PC-9 (cell line): ENCODE results near the gene ZDHHC11. TPM values are rescaled to one million over a fixed set of nuclear protein-coding genes. Genes with fewer than 3 reads are reported as not detected.
"Not testable (repeated sequence)": the region's sequence is repeated elsewhere in the genome, so short reads cannot be mapped to it uniquely, and the experiment has no call there.

Experiments
- BruUV-seq: library from RNA; stranded (reverse); fragments of 400-500 nt; replicated peaks from 2 replicates; lab custom pipeline; 2021; lab: Mats Ljungman, UMichigan
- CTCF ChIA-PET: fragments of 300-600 bp; sonication (Branson Sonifier 250); formaldehyde crosslinking; loops from one replicate; lab custom pipeline; 2022; ENCODE audit warnings: antibody characterized with exemption; lab: Charles Lee
- POLR2A ChIA-PET: fragments of 300-600 bp; sonication (Branson Sonifier 250); formaldehyde crosslinking; loops from one replicate; lab custom pipeline; 2022; ENCODE audit warnings: antibody characterized with exemption; ENCODE audit not compliant: unreplicated experiment; lab: Charles Lee
- DNase-seq, 2 experiments: peaks; one replicate each; pipeline versions ENCODE4 v3.0.0 to v3.0.0-alpha.2; 2015 to 2022; ENCODE audit warnings: mixed read lengths in 1 of 2
- H2AFZ ChIP-seq: fragments of 200-600 bp; sonication (generic); 2 replicates; pipeline ENCODE4 v1.8.1; 2017; ENCODE audit warnings: antibody characterized with exemption
- H3F3A ChIP-seq: fragments of 200-600 bp; sonication (generic); 2 replicates; pipeline ENCODE4 v1.8.1; 2017; ENCODE audit warnings: antibody characterized with exemption, mild to moderate bottlenecking, low read depth; ENCODE audit not compliant: insufficient read depth
- H3K27ac ChIP-seq: fragments of 200-600 bp; sonication (generic); 2 replicates; pipeline ENCODE4 v1.6.1; 2016; ENCODE audit warnings: mixed run types
- H3K27me3 ChIP-seq: fragments of 200-600 bp; sonication (generic); 2 replicates; pipeline ENCODE4 v1.6.1; 2016; ENCODE audit warnings: low read depth, mixed run types; ENCODE audit not compliant: insufficient read depth
- H3K36me3 ChIP-seq: fragments of 200-600 bp; sonication (generic); 2 replicates; pipeline ENCODE4 v1.6.1; 2016; ENCODE audit warnings: low read depth, mixed run types
- H3K4me1 ChIP-seq: fragments of 200-600 bp; sonication (generic); replicated peaks from 2 replicates; pipeline ENCODE4 v1.6.1; 2016; ENCODE audit warnings: mixed run types; ENCODE audit not compliant: insufficient read depth
- H3K4me2 ChIP-seq: fragments of 200-600 bp; sonication (generic); 2 replicates; pipeline ENCODE4 v1.6.1; 2017; ENCODE audit warnings: mixed run types
- H3K4me3 ChIP-seq: fragments of 200-600 bp; sonication (generic); 2 replicates; pipeline ENCODE4 v1.6.1; 2016; ENCODE audit warnings: mixed run types
- H3K79me2 ChIP-seq: fragments of 200-600 bp; sonication (generic); 2 replicates; pipeline ENCODE4 v1.6.1; 2017; ENCODE audit warnings: low read depth, mixed run types
- H3K9me2 ChIP-seq: fragments of 200-600 bp; sonication (generic); 2 replicates; pipeline ENCODE4 v1.8.1; 2017; ENCODE audit warnings: mild to moderate bottlenecking; ENCODE audit not compliant: insufficient read depth
- H3K9me3 ChIP-seq: fragments of 200-600 bp; sonication (generic); 2 replicates; pipeline ENCODE4 v1.8.1; 2016; ENCODE audit warnings: low read depth; ENCODE audit not compliant: insufficient read depth
- H4K20me1 ChIP-seq: fragments of 200-600 bp; sonication (generic); 2 replicates; pipeline ENCODE4 v1.8.1; 2017; ENCODE audit not compliant: insufficient read depth
- EZH2 ChIP-seq: fragments of 200-600 bp; sonication (generic); IDR thresholded peaks from 2 replicates; pipeline ENCODE4 v1.8.0; 2017; ENCODE audit warnings: antibody characterized with exemption, low read depth
- intact Hi-C: fragments of 100-400 bp; cut with micrococcal nuclease; formaldehyde crosslinking; loops from one replicate; pipeline ENCODE4 v1.10.0; 2022; ENCODE audit not compliant: unreplicated experiment
- total RNA-seq: library from RNA; stranded (reverse); gene quantifications from 2 replicates; pipeline ENCODE4 v1.2.3, GENCODE V29; 2021
- TF ChIP-seq, protein P1 (sequence below): fragments of 200-600 bp; sonication (generic); conservative IDR thresholded peaks from 2 replicates; pipeline ENCODE4 v1.6.1; 2017; ENCODE audit warnings: mixed run types, antibody characterized with exemption, mild to moderate bottlenecking, moderate library complexity

The ZDHHC11 gene
- total RNA-seq, 1 experiment from 2014 or later = 13.1 TPM

DNA sequence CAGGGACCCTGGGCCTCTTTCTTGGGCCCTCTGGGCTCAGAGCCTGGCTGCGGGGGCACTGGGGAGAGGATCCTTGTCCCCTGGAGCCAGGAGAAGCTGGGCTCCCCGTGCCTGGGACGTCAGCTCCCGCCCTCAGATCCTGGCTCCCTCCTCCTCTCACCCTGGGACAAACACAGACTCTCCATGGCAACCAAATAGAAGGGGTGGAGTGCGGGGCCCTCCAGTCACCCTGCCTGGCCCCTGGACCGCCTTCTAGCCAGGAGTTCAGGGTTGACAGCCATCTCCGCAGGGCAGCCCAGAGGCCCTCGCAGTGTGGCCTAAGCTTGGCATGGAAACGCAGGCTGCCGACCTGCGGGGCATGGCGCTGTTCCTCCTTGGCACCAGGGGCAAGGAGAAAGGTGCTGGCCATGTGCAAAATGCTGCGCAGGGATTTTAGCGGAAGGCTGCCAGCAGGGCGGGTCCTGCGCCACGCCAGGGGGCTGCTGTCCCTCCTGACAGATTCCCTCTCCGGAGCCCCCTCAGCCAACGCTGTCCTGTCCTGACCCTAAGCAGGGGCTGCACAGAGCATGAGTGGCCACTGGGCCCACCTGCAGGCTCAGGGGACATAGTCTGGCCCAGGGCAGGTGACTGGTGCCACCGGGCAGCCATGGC, 1.0 kb downstream of the ZDHHC11 start:
- H3K27ac ChIP-seq = no peak overlapping the region
- no peaks in the 10 kb centered on the region for H3F3A ChIP-seq
- H3K79me2 ChIP-seq = no peaks in the 10 kb centered on the region
- H3K4me3 ChIP-seq = no peak overlapping the region
- H3K4me1 ChIP-seq = no peaks in the 10 kb centered on the region
- H3K27me3 ChIP-seq = peaks cover 41% of the 10 kb centered on the region
- H4K20me1 ChIP-seq = no peaks in the 10 kb centered on the region
- H3K4me2 ChIP-seq = no peak overlapping the region
- BruUV-seq = no TSS peak
- no peak for DNase-seq
- no peaks in the 10 kb centered on the region for H3K36me3 ChIP-seq
- intact Hi-C loops = no loop called here
- no peaks in the 10 kb centered on the region for H3K9me2 ChIP-seq
- no peak overlapping the region for H2AFZ ChIP-seq
- CTCF ChIA-PET = no interaction called here
- TF ChIP-seq EZH2 = no peak
- H3K9me3 ChIP-seq = no peaks in the 10 kb centered on the region
- POLR2A ChIA-PET = no interaction called here

DNA sequence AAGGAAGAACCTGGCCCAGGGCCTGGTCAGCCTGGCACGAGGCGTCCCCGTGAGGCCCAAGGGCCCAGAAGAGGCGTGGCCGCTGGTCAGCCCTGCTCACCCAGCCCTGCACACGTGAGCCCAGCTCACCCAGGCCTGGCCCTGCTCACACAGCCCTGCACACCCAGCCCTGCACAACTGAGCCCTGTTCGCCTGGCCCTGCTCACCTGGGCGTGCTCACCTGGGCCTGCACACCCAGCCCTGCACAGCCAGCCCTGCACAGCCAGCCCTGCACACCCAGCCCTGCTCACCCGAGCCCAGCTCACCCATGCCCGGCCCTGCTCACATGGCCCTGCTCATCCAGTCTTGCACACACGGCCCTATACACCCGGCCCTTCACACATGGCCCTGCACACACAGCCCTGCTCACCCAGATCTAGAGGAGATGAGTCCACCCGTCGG, 2.1 kb downstream of the ZDHHC11 start:
- no peaks in the 10 kb centered on the region for H4K20me1 ChIP-seq
- H3K9me2 ChIP-seq = no peaks in the 10 kb centered on the region
- ChIA-PET CTCF (no interaction called here), POLR2A (no interaction called here)
- no peaks in the 10 kb centered on the region for H3K9me3 ChIP-seq
- H3K4me2 ChIP-seq = no peak overlapping the region
- H3K4me1 ChIP-seq = no peaks in the 10 kb centered on the region
- no peak for DNase-seq
- no peaks in the 10 kb centered on the region for H3F3A ChIP-seq
- BruUV-seq = no TSS peak
- H3K27ac ChIP-seq = no peak overlapping the region
- TF ChIP-seq EZH2 = no peak
- TF ChIP-seq, protein P1, sequence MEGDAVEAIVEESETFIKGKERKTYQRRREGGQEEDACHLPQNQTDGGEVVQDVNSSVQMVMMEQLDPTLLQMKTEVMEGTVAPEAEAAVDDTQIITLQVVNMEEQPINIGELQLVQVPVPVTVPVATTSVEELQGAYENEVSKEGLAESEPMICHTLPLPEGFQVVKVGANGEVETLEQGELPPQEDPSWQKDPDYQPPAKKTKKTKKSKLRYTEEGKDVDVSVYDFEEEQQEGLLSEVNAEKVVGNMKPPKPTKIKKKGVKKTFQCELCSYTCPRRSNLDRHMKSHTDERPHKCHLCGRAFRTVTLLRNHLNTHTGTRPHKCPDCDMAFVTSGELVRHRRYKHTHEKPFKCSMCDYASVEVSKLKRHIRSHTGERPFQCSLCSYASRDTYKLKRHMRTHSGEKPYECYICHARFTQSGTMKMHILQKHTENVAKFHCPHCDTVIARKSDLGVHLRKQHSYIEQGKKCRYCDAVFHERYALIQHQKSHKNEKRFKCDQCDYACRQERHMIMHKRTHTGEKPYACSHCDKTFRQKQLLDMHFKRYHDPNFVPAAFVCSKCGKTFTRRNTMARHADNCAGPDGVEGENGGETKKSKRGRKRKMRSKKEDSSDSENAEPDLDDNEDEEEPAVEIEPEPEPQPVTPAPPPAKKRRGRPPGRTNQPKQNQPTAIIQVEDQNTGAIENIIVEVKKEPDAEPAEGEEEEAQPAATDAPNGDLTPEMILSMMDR = no peak
- no peaks in the 10 kb centered on the region for H3K79me2 ChIP-seq
- intact Hi-C loops = no loop called here
- H3K36me3 ChIP-seq = no peaks in the 10 kb centered on the region
- H2AFZ ChIP-seq = no peak overlapping the region
- peaks cover 47% of the 10 kb centered on the region for H3K27me3 ChIP-seq
- no peak overlapping the region for H3K4me3 ChIP-seq

DNA sequence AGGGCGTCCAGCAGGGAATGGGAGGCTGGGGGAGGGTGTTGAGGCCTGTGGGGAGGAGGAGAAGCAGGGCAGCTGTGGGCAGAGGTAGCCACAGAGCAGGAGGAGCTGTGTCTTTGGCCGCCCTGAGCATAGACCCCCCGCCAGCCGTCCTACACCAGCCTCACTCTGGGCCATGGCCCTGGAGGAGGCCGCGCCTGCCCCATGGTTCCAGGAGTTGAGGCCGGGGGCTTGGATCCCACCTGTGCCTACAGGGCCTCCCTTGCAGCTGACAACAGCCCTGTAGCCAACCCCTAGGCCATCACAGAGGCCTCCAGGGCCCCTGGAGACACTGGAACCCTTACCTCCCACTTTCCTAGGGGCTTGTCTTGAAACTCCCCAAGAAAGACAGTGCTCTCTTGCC, 3.0 kb downstream of the ZDHHC11 start:
- H3K36me3 ChIP-seq, POLR2A ChIA-PET: not testable (repeated sequence)

DNA sequence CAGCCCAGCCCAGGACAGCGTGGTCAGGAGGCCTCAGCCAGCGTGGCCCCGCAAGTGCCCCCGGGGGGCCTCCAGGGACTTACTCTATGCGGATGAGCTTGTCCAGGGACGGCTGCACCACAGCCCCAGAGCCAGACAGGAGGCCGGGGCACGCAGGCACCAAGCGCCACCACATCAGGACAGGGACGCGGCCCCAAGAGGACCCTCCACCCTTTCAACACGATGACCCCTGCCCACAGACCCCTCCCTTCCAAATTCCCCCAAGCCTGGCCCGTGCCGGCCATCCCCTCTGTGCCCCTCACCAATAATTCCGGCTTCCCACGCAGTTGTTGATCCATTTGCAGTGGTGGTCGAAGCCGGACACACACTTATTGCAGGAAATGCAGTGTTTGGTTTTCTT, 3.6 kb downstream of the ZDHHC11 start:
- POLR2A ChIA-PET = not testable (repeated sequence)

More for the DNA sequence above, 3.0 kb downstream of the ZDHHC11 start:
- H3K9me2 ChIP-seq, DNase-seq, H4K20me1 ChIP-seq, H2AFZ ChIP-seq, H3K4me1 ChIP-seq, H3K9me3 ChIP-seq, BruUV-seq, H3F3A ChIP-seq, H3K79me2 ChIP-seq, H3K4me3 ChIP-seq, H3K27ac ChIP-seq, CTCF ChIA-PET, H3K4me2 ChIP-seq: not testable (repeated sequence)
- intact Hi-C loops = loop anchor here (2.0 kb wide), 1 partner anchor 91 kb away; no protein-coding TSS in a partner anchor
- H3K27me3 ChIP-seq = peaks cover 47% of the 10 kb centered on the region

DNA sequence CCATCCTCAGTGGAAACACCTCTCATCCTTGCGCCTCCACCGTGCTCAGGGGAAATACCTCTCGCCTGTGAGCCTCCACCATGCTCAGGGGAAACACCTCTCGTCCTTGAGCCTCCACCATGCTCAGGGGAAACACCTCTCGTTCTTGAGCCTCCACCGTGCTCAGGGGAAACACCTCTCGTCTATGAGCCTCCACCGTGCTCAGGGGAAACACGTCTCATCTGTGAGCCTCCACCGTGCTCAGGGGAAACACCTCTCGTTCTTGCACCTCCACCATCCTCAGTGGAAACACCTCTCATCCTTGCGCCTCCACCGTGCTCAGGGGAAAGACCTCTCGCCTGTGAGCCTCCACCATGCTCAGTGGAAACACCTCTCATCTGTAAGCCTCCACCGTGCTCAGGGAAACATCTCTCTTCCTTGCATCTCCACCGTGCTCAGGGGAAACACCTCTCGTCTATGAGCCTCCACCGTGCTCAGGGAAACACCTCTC, 4.1 kb downstream of the ZDHHC11 start:
- CTCF ChIA-PET, H4K20me1 ChIP-seq, H3K79me2 ChIP-seq, H3K27ac ChIP-seq, H3K9me3 ChIP-seq, H3K9me2 ChIP-seq, H3K4me2 ChIP-seq, DNase-seq, POLR2A ChIA-PET, BruUV-seq, H2AFZ ChIP-seq, H3F3A ChIP-seq, H3K4me3 ChIP-seq, H3K4me1 ChIP-seq, H3K36me3 ChIP-seq: not testable (repeated sequence)
- intact Hi-C loops = loop anchor here (2.0 kb wide), 1 partner anchor 90 kb away; no protein-coding TSS in a partner anchor
- peaks cover 38% of the 10 kb centered on the region for H3K27me3 ChIP-seq

More for the DNA sequence above, 3.6 kb downstream of the ZDHHC11 start:
- H3K27me3 ChIP-seq = peaks cover 43% of the 10 kb centered on the region
- intact Hi-C loops = loop anchor here (2.0 kb wide), 1 partner anchor 90 kb away; no protein-coding TSS in a partner anchor
- BruUV-seq, H3K27ac ChIP-seq, H3K9me2 ChIP-seq, H4K20me1 ChIP-seq, H3K4me1 ChIP-seq, H3K36me3 ChIP-seq, H3K4me3 ChIP-seq, H3K9me3 ChIP-seq, DNase-seq, H3F3A ChIP-seq, CTCF ChIA-PET, H2AFZ ChIP-seq, H3K79me2 ChIP-seq, H3K4me2 ChIP-seq: not testable (repeated sequence)

- DNase-seq, H3K36me3 ChIP-seq, H4K20me1 ChIP-seq, H3K9me2 ChIP-seq, H2AFZ ChIP-seq, H3F3A ChIP-seq, BruUV-seq, CTCF ChIA-PET, H3K9me3 ChIP-seq, H3K4me3 ChIP-seq, H3K27ac ChIP-seq, H3K4me1 ChIP-seq, H3K79me2 ChIP-seq, POLR2A ChIA-PET, H3K4me2 ChIP-seq: not testable (repeated sequence)
- H3K27me3 ChIP-seq = peaks cover 36% of the 10 kb centered on the region
- intact Hi-C loops = loop anchor here (2.0 kb wide), 1 partner anchor 89 kb away; no protein-coding TSS in a partner anchor
Measured at GRCh38 chr5:845676-846601, 4.8 kb downstream of the ZDHHC11 start.
